GM18951 (cell line): Measurements from ENCODE around the gene SRP68.

Experiments used
- POLR2A ChIP-seq: IDR thresholded peaks from 4 replicates; pipeline ENCODE4 v1.6.1; 2011; ENCODE audit warnings: mild to moderate bottlenecking; ENCODE audit not compliant: insufficient read length, insufficient read depth; ENCODE audit errors: extremely low read depth
- in situ Hi-C: fragments of 300-500 bp; cut with MboI; formaldehyde crosslinking; loops from one replicate; pipeline ENCODE4 v1.12.0; 2022; ENCODE audit warnings: low sequenced_read_pairs, mixed read lengths, inconsistent platforms; ENCODE audit not compliant: unreplicated experiment

The SRP68 gene

DNA sequence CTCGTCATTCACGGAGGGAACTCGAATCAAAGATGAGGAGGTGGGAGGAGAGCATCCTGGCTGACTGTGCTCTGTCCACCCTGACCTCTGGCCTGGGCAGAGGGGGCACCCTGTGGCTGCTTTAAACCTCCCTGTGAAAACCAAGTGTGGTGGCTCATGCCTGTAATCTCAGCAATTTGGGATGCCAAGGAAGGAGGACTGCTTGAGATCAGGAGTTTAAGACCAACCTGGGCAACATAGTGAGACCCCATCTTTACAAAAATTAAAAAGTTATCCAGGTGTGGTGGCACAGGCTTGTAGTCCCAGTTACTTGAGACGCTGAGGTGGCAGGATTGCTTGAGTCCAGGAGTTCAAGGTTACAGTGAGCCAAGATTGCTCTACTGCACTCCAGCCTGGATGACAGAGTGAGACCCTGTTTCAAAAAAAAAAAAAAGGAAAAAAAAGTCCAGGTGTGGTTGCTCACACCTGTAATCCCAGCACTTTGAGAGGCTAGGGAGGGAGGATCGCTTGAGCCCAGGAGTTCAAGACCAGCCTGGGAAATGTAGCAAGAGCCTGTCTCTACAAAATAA is 77.4 kb downstream of the SRP68 start:
- no peak for TF ChIP-seq POLR2A
- in situ Hi-C loops = no loop called here

DNA sequence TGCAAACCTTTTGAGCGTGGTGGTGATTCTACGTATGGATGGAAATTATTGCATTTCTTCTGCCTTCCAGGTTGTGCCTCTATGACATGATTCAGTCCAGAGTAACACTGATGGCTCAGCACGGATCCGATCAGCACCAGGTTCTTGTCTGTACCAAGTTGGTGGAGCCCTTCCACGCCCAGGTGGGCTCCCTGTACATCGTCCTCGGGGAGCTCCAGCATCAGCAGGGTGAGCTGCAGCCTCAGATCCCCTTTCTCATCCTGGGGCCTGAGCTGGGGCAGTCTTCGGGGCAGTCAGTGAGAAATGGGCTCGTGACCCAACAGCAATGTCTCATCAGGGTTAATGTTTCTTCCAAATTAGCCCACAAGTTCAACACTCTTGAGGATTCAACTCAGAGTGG is 80.9 kb downstream of the SRP68 start:
- in situ Hi-C loops = no loop called here
- TF ChIP-seq POLR2A = no peak
